PC-9 (cell line): ENCODE measurements around the gene BRAF.

Experiments
- CTCF ChIP-seq: fragments of 200-600 bp; sonication (generic); conservative IDR thresholded peaks from 2 replicates; pipeline ENCODE4 v1.6.1; 2017; ENCODE audit warnings: mixed run types, antibody characterized with exemption, mild to moderate bottlenecking, moderate library complexity
- EZH2 ChIP-seq: fragments of 200-600 bp; sonication (generic); IDR thresholded peaks from 2 replicates; pipeline ENCODE4 v1.8.0; 2017; ENCODE audit warnings: antibody characterized with exemption, low read depth

GRCh38 chr7:140914083-140914482 lies 10.6 kb downstream of the BRAF start:
- TF ChIP-seq CTCF (no peak), EZH2 (no peak)
